GM18502 (cell line): ENCODE data around the gene HES2.
"Not testable (repeated sequence)": the region's sequence is repeated elsewhere in the genome, so short reads cannot be mapped to it uniquely, and the experiment has no call there.

Experiments used
- ATAC-seq: cut with Tn5 transposase; IDR thresholded peaks from one replicate; pipeline ENCODE4 v1.9.1; 2021; ENCODE audit warnings: mild to moderate bottlenecking; ENCODE audit not compliant: unreplicated experiment, poor library complexity

Gene HES2

DNA sequence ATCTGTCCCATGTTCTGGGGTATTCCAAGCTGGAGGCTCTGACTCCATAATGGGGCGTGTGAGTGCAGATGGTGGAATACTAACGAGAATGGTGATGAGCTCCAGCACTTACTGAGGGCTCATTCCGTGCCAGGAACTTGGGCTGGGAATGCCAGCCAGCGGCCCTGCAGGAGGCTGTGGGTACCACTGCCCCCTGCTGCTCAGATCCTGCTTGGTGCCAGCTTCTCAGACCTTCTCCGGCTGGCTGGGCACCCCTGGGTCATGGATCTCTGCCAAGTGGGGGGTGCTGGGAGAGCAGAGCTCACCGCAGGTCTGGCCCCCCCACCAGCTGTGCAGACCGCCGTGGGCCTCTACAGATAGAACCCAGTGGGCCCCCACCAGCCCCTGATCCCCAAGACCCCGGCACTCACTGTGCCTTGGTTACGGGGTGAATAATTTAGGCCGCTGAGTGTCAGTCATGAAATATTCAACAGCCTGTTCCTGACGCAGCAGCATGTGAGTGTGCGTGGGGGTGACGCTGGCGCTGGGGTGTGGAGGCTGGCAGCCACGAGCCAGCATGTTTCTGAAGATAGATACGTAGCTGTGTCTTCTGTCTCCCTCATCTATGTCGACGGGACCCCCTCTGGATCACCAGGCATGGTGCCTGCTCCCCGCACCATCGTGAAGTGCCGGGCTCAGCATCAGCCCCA, 17.4 kb upstream of the HES2 start:
- not testable (repeated sequence) for ATAC-seq

DNA sequence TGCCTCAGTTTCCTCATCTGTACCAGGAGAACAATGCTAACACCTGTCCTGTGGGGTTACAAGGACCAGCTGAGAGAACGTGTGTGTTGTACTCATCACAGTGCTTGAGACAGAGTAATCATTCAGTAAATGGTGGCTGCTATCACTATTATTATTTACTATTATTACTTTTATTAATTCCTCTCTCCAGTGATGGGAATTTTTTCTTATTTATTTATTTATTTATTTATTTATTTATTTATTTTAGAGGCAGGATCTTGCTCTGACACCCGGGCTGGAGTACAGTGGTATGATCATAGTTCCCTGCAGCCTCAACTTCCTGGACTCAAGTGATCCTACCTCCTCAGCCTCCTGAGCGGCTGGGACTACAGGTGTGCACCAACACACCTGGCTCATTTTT, 16.6 kb upstream of the HES2 start:
- not testable (repeated sequence) for ATAC-seq

DNA sequence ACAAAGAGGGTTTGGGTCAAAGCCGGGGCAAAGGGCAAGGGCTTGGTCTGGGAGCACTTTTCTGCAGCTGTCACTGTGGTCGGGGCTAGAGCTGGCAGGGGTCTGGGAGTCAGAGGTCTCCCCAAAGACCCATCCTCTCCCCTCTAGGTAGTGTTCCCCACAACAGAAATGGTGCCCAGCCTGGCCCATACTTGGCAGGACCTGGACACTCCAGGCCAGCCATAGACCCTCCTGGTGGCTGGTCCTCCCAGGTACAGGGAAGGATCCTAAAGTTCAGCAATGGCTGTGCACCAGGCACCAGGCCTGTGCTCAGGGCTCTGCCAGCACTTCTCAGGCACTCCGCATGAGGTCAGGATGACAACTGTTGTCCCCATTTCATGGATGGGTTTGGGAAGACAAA, 15.8 kb upstream of the HES2 start:
- no peak for ATAC-seq

DNA sequence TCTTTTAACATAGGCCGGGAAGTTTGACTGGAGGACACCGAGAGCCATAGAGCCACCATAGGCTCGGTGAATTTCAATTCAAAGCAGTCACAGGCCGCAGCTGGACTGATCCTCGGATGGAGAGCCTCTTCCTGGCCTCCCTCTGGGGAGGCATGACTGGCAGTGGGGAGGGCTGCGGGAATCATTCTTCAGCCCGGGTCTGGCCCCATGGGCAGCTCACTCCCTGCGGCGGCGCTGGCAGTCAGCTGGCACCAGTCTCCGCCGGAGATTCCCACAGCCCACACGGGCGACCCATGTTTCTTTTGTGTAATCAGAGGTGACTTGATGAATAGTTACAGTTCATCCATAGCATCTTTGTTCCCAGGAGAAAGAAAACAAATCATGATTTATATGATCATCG, 15.4 kb upstream of the HES2 start:
- ATAC-seq = no peak

DNA sequence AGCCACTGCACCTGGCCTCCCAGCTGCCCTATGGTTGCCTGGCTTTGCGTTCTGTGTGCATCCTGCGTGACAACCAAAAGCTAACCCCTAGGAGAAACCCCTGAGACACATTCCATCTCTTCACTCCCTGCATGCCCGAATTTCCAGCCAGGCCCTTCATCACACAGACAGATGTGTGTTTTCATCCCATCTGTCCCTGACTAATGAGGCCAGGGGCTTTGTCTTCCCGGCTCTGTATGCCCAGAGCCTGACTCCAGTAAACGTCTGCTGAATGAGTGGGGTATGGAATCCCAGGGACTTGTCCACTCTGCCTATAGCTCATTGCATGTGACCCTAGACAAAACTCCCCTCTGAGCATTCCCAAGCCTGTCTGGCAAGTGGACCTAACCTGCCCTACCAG, 14.5 kb upstream of the HES2 start:
- ATAC-seq = no peak

DNA sequence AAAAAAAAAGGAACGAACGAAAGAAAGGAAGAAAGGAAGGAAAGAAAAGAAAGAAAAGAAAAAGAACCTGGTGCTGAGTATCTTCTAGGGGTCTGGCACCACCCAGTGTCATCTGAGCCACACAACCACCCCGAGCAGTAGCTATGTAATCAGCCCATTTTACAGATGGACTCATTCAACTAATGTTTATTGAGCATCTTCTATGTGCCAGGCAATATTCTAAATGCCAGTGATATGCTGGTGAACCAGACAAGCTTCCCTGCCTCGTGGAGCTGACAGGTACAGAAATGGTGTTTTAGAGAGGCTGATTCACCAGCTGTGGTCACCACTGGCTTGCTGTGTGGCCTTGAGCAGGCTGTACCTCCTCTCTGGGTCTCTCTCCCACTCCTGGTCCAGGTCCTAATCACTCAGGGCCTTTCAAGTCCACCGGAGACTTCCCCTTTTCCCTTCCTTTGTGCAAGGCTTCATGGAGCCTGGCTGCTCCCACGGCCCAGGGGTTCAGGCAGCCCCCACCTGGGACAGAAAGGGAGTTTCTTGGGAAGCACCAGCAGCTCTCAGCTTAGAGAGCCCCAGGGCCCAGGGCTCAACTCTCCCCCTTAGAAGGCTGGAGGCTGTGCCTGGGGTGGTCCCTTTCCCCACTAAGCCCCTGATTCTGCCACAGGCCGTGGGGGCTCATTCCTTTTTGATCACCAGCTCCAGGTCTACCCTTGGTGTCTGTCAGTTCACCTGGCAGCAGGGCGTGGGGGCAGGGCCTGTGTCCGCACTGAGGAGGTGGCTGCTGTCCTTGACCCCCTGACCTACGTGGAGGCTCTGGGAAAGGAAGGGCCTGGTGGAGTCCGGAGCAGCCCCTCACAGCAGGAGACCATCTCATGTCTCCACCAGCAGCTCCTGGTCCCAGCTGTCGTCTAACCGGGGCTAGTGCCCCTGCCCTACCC, 12.2 kb upstream of the HES2 start:
- ATAC-seq = not testable (repeated sequence)

DNA sequence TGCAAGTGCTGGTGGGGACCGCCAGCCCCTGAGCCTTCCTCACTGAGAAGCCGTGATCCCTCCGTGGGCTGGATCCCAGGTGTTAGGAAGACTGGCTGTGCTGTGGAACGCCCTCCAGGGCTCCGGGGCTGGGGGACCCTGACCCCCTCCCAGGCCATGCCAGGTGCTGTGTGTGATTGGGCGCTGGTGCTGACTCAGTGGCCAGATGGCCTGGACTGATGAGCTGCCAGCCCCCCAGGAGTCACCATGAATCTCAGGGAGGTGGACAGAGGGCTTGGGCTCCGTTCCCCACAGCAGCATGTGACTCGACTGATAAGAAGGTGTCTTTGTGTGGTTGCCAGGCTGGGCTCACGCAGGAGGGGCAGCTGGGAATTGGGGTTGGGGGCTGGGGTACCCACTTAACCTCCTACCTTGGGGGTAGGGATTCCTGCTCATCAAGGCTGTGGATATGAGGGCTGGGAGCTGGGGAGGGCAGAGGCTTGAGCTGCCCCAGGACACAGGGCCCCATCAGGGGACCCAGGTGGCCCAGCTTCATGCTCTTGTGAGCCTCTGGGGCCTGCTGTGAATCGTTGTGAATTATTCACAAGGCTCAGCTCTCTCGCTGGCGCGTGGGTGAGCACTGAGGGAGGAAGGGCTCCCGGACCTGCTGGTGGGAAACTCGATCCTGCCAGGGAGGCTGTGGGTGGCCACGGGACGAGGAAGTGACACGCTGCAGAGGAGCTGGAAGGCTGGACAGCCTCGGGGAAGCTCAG, 10.1 kb upstream of the HES2 start:
- ATAC-seq = not testable (repeated sequence)

DNA sequence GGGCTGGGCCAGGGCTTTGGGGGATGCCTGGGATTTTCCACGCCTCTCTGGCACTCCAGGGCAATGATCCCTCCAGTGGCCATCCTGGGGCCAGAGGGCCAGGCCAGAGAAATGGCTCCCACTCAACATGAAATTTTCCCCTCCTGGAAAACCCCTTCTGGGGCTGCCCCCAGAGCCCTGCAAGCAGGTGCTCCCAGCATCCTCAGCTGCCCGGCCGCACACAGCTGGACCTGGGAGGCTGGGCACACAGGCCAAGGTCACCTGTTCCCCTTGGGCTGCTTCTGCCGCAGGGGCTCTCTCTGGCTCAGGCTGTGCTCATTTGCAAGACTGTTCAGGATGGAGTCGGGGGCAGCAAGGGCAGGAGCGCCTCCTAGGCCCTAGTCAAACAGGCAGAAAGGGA, 8.7 kb upstream of the HES2 start:
- ATAC-seq = not testable (repeated sequence)

DNA sequence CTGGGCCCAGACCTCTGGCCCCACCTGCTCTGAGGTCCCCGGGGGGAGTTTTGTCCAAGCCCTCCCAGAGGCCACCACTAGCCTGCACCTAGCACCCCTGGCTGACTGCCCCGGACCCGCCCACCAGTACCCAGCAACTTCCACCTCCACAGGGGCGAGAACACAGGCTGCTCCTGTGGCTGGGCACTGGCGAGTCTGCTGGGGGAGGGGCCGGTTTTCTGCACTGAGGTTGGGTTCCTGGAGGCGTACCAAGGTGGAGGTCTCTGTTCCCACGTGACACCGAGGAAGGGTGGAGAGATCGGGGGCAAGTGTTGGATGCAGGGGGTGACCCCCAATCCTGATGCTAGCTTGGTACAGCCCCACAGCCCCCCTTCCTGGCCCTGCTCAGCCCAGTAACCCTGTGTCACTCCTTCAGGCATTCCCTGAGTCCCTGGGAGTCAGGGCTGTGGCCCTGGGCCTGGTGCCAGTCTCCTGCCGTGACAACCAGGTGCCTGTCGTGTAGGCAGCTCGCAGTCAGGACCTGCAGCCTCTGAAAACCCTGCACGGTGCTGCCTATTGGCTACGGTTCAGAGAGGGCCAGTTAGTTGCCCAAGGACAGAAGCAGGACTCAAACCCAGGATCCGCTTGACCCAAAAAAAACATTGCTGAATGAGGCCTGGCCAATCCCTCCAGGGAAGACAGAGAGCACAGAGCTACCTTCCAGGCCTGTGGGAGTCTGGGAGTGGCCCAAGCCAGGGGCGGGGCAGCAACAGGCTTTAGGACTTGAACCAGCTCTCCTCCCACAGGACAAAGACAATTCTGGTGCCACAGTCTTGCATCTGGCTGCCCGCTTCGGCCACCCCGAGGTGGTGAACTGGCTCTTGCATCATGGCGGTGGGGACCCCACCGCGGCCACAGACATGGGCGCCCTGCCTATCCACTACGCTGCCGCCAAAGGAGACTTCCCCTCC, 8.0 kb upstream of the HES2 start:
- no peak for ATAC-seq

DNA sequence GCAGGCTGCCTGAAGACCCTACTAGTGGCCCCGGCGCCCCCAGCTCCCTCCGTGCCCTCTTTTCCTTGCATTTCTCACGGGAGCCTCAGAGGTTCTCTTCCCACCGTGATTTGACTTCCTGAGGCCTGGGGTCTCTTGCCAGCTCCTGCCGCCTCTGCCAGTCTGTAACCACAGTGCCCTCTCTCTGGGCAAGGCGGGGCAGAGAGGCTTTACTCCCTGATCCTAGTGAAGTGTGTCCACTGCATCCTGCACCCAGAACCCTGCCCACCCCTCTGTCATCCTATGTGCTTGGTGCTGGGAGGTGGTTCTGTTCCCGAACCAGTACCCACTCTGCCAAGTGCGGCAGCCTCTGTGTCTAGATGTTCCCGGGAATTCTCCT, 7.2 kb upstream of the HES2 start:
- ATAC-seq = no peak

DNA sequence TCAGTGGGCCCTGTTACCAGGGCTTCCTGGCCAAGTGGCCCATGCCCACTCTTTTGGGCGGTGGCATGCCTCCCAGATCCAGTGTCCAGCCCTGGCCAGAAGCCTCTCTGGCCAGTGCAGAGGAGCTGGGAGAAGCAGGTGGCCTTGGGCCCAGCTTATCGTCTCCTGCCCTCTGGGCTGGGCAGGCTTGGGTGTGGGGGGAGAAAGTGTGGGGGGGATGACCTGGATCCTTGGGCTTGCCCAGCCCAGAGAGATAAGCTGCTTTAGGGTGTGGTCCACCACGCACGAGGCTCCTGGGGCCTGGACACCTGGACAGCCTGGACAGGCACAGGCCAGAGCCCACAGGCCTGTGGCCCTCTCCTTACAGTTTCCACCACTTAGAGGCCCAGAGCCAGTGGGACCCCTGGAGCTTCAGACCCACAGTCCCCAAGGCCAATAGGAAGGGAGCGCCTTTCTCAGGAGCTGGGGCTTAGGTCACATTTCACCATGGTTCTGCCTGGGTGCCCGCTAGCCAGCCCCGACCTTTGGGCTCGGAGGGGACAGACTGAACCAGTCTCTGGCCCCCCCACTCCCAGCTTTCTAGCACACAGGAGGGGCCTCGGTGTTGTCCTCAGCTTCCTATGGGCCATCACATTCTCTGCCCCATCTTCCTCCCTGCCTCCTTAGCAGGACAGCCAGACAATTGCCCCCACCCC, 6.7 kb upstream of the HES2 start:
- ATAC-seq = no peak

DNA sequence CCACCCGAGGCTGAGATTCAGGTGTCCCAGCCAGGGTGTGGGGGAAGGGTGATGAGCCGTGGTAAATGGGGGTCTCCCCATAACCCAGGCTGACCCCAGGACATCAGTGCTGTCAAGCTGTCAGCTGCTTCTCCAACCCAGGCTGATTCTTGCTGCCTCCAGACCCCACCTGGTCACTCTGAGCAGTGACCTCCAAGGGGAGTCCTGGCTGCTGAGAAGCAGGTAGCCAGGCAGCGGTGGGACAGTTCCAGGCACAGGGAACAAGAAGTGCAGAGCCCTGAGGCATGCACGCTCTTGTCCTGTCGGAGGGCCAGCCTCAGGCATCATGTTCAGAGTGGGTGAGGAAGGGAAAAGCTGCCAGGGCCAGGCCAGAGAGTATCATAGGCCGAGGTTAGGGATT, 5.9 kb upstream of the HES2 start:
- no peak for ATAC-seq

DNA sequence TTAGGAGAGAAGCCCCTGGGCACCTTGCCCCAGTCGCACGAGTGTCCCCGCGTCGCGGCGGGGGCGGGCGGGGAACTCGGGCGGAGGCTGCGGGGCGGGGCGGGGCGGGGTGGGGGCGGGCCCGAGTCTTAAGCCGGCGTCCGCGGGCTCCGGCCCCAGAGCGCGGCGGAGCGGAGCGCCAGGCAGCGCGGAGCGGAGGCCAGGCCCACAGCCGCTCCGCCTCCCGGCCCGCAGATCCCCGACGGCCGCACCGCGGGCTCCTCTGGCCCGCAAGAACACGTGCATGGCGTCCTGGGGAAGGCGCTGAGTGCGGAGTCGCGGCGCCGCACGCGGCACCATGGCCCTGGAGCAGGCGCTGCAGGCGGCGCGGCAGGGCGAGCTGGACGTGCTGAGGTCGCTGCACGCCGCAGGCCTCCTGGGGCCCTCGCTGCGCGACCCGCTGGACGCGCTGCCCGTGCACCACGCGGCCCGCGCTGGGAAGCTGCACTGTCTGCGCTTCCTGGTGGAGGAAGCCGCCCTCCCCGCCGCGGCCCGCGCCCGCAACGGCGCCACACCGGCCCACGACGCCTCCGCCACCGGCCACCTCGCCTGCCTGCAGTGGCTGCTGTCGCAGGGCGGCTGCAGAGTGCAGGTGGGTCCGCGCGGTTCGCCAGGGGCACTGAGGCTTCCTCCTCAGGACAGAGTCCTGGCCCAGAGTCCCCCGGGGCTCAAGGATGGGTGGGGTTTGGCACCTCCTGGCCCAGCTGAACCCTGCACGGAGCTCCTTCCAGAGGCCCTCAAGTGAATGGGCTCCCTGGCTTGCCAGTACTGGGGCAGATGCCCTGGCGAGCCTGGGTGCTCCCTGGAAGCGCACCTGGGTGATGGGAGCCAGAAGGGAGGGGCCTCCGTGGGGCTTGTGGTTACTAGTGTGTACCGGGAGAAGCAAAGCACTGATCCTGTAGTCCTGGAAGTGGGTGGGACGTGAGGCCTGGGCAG, 5.2 kb upstream of the HES2 start, which contains the start of gene ESPN:
Gene ESPN (plus strand): TSS at position 158 of the 975 bp plus-strand sequence. CDS start 180 bp downstream, at position 338.
- no peak for ATAC-seq

DNA sequence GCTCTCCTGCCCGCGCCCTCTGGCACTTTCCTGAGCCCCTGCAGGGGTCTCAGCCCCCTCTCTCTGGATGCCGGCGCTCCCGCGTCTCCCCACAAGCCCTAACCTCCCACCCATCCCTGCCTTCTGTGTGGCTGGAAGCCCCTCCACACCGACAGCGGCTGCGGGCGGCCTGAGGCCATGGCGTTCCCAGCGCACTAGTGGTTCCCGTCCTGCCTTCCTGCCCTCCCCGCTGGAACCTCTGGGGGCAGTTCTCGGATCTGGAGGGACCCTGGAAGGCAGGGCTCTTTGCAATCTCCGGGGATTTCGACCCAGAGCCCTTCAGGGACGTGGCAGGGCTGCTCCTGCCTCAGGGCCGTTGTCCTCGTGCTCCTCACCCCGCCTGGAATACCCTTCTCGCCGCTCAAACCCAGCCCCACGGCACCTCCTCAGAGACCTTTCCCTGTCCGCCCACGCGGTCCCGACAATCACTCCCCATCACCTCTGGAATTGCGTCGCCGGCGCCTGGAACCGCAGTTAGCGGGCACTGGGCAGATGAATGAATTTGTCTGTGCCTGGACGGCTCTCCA, 4.4 kb upstream of the HES2 start:
- no peak for ATAC-seq

DNA sequence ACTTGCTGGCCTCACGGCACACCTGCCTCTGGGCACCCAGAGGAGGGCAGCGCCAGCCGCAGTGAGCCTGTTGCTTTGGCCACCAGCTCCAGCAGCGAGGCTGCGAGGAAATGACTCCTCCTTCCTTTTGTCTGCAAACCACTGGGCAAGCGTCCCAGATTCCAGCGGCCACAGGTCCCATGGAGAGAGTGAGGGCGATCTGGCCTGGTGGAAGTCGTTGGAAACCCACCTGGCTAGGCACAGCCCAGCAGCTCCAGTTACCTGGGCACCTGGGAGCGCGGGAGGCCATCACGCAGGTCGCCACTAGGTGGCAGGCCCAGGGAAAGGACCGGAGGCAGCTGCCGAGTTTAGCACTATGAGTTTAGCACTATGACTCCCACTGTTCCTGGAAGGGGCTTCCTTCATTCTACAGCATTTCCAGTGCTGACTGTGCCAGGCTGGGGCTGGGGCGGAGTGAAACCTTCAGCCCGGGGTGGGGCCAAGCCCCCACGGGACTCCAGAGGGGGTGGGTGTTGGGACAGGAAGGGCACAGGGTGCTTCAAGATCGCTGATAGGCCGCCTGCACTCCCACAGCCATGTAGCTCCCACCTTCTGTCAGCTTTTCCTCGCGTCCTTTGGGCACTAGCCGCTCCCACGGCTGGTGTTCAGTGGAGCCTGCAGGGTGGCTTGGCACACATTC, 3.7 kb upstream of the HES2 start:
- ATAC-seq = no peak

DNA sequence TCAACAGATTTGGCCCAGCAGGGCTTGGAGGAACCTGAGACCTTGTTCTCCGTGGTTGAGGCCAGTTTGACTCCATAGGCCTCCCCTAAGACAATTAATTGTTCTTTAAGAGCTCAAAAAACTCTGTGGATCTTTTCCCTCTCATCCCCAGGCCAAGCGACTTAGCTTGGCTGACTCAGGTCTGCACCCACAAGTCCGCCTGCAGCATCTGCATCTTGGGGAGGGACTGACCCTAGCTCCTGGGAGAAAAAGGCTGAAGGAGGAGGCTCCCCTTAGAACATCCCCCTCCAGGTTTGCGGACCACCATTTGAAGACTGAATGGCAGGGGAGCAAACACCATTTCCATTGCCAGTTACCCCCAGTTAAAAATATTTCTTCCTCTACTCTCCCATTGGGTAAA, 1.5 kb upstream of the HES2 start:
- ATAC-seq = no peak

DNA sequence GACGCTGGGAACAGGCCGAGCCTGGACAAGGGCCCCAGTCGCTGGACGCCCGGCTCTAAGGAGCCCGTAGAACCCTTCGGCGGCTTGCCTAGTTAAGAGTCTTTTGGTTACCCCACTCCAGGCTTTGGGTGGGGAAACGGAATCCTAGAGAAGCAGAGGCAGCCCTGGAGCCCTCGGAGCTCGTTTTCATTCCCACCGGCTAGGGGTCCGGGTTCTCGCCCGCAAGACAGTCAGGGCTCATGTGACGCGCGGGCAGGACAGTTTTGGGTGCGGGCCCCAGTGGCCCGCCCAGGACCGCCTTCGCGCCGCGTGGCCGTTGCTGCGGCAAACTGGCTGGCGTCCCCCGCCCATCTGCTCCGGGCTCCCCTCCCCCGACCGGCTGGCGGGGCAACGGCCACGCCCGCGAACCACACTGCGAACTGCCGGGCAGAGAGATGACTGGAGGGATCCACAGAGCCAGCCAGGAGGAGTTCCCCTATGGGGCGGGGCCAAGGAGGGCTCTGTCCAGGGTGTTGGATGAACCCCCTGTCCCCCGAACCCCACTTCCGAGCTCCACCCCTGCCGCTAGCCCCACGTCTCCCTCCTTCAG, 829 bp upstream of the HES2 start:
- ATAC-seq = no peak
